OCI-LY7 (cell line): ENCODE results near the gene BOD1.

Experiments
- EZH2phosphoT487 ChIP-seq: fragments of 200-600 bp; sonication (generic); IDR thresholded peaks from 2 replicates; pipeline ENCODE4 v1.6.1; 2018; ENCODE audit warnings: low read depth, borderline replicate concordance, mild to moderate bottlenecking, mixed run types, antibody characterized with exemption, low read length, moderate library complexity, mixed read lengths
- TF ChIP-seq, protein P1 (sequence below): fragments of 200-600 bp; sonication (generic); conservative IDR thresholded peaks from 2 replicates; pipeline ENCODE4 v1.5.1; 2014; ENCODE audit warnings: mild to moderate bottlenecking, antibody characterized with exemption, low read length, moderate library complexity, mixed read lengths

- TF ChIP-seq, protein P1, sequence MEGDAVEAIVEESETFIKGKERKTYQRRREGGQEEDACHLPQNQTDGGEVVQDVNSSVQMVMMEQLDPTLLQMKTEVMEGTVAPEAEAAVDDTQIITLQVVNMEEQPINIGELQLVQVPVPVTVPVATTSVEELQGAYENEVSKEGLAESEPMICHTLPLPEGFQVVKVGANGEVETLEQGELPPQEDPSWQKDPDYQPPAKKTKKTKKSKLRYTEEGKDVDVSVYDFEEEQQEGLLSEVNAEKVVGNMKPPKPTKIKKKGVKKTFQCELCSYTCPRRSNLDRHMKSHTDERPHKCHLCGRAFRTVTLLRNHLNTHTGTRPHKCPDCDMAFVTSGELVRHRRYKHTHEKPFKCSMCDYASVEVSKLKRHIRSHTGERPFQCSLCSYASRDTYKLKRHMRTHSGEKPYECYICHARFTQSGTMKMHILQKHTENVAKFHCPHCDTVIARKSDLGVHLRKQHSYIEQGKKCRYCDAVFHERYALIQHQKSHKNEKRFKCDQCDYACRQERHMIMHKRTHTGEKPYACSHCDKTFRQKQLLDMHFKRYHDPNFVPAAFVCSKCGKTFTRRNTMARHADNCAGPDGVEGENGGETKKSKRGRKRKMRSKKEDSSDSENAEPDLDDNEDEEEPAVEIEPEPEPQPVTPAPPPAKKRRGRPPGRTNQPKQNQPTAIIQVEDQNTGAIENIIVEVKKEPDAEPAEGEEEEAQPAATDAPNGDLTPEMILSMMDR: no peak
- TF ChIP-seq EZH2phosphoT487: no peak
These were observed 14.4 kb upstream of the BOD1 start for GRCh38 chr5:173630724-173631365.
